Ishikawa (cell line): ENCODE results near the gene DEK.

Source experiments
- CEBPB ChIP-seq: IDR thresholded peaks from 2 replicates; pipeline ENCODE4 v1.6.1; 2012
- CREB1 ChIP-seq: IDR thresholded peaks from 2 replicates; pipeline ENCODE4 v1.6.1; 2012; ENCODE audit warnings: low read depth
- EGR1 ChIP-seq: IDR thresholded peaks from 2 replicates; pipeline ENCODE4 v1.6.1; 2012
- EP300 ChIP-seq: IDR thresholded peaks from 2 replicates; pipeline ENCODE4 v1.6.1; 2012; ENCODE audit warnings: borderline replicate concordance
- FOXM1 ChIP-seq: IDR thresholded peaks from 2 replicates; pipeline ENCODE4 v1.6.1; 2012; ENCODE audit warnings: low read depth, borderline replicate concordance
- MAX ChIP-seq: IDR thresholded peaks from 2 replicates; pipeline ENCODE4 v1.6.1; 2012
- NFIC ChIP-seq: IDR thresholded peaks from 2 replicates; pipeline ENCODE4 v1.6.1; 2012
- RAD21 ChIP-seq: IDR thresholded peaks from 2 replicates; pipeline ENCODE4 v1.6.1; 2012; ENCODE audit warnings: low read depth
- REST ChIP-seq: IDR thresholded peaks from 2 replicates; pipeline ENCODE4 v1.6.1; 2012; ENCODE audit warnings: low read depth, mild to moderate bottlenecking
- TAF1 ChIP-seq: IDR thresholded peaks from 2 replicates; pipeline ENCODE4 v1.6.1; 2012; ENCODE audit warnings: low read depth, mild to moderate bottlenecking
- TCF12 ChIP-seq: IDR thresholded peaks from 2 replicates; pipeline ENCODE4 v1.6.1; 2012; ENCODE audit warnings: low read depth
- TEAD4 ChIP-seq: IDR thresholded peaks from 2 replicates; pipeline ENCODE4 v1.6.1; 2012
- USF1 ChIP-seq: IDR thresholded peaks from 2 replicates; pipeline ENCODE4 v1.6.1; 2012
- YY1 ChIP-seq: IDR thresholded peaks from 2 replicates; pipeline ENCODE4 v1.6.1; 2012; ENCODE audit warnings: low read depth
- ZBTB7A ChIP-seq: IDR thresholded peaks from 2 replicates; pipeline ENCODE4 v1.6.1; 2012; ENCODE audit warnings: low read depth

Gene DEK

GRCh38 chr6:18242062-18242851 is 22.1 kb downstream of the DEK start:
- TF ChIP-seq TCF12 (no peak), ZBTB7A (no peak), NFIC (no peak), FOXM1 (no peak)

- TF ChIP-seq TCF12 (no peak), ZBTB7A (no peak), FOXM1 (no peak), EGR1 (no peak)
Measured at GRCh38 chr6:18241208-18242038, 22.9 kb downstream of the DEK start.

GRCh38 chr6:18240230-18240629 is 24.1 kb downstream of the DEK start:
- TF ChIP-seq USF1 (no peak), REST (no peak), RAD21 (no peak), MAX (no peak), ZBTB7A (no peak), TAF1 (no peak), EGR1 (no peak), FOXM1 (no peak), TCF12 (no peak), YY1 (no peak), EP300 (no peak), CREB1 (no peak), NFIC (no peak), CEBPB (no peak)

GRCh38 chr6:18237167-18237566 is 27.2 kb downstream of the DEK start:
- no peak for TF ChIP-seq MAX

GRCh38 chr6:18235524-18235923 is 28.8 kb downstream of the DEK start:
- TF ChIP-seq CEBPB (no peak), NFIC (no peak), REST (no peak)

- TF ChIP-seq YY1 (no peak), ZBTB7A (no peak), RAD21 (no peak), NFIC (no peak), TEAD4 (no peak)
Measured at GRCh38 chr6:18234564-18234963, 29.8 kb downstream of the DEK start.

- TF ChIP-seq REST, result no peak
- TF ChIP-seq FOXM1, result no peak
- TF ChIP-seq MAX, result no peak
- no peak for TF ChIP-seq TEAD4
- TF ChIP-seq EGR1, result no peak
- no peak for TF ChIP-seq TCF12
- no peak for TF ChIP-seq RAD21
- no peak for TF ChIP-seq CREB1
- TF ChIP-seq NFIC, result no peak
- no peak for TF ChIP-seq TAF1
- no peak for TF ChIP-seq EP300
- TF ChIP-seq CEBPB, result no peak
- TF ChIP-seq USF1, result no peak
Measured at GRCh38 chr6:18221288-18221615, 43.1 kb downstream of the DEK start.
